Activated naive CD4-positive, alpha-beta T cell treated with anti-CD3 and anti-CD28 coated beads for 36 hours (primary cell): ENCODE results near the gene FBXO5. TPM values are rescaled to one million over a fixed set of nuclear protein-coding genes. Genes with fewer than 3 reads are reported as not detected.

Source experiments
- CTCF ChIA-PET: fragments of 350-600 bp; sonication (Branson Sonifier 250); formaldehyde crosslinking; loops from one replicate; lab custom pipeline; 2021; ENCODE audit warnings: antibody characterized with exemption; lab: Charles Lee
- DNase-seq: peaks from one replicate; pipeline ENCODE4 v3.0.0-alpha.2; 2020
- H3K27ac Mint-ChIP-seq: one replicate; pipeline ENCODE4 v1.8.0; 2021; ENCODE audit warnings: mild to moderate bottlenecking, mixed read lengths
- H3K27me3 Mint-ChIP-seq: one replicate; pipeline ENCODE4 v1.8.0; 2021; ENCODE audit warnings: low read depth, mixed read lengths
- H3K36me3 Mint-ChIP-seq: one replicate; pipeline ENCODE4 v1.8.0; 2021; ENCODE audit warnings: low read depth, mixed read lengths
- H3K4me1 Mint-ChIP-seq: one replicate; pipeline ENCODE4 v1.8.0; 2021; ENCODE audit warnings: low read depth, mixed read lengths
- H3K4me3 Mint-ChIP-seq: one replicate; pipeline ENCODE4 v1.8.0; 2021; ENCODE audit warnings: mild to moderate bottlenecking, moderate library complexity, mixed read lengths
- H3K9me3 Mint-ChIP-seq: one replicate; pipeline ENCODE4 v1.8.0; 2021; ENCODE audit warnings: mixed read lengths
- intact Hi-C: fragments of 100-400 bp; cut with micrococcal nuclease; formaldehyde crosslinking; loops from one replicate; pipeline ENCODE4 v1.15.1; 2023
- total RNA-seq, 2 experiments: library from RNA; stranded (reverse); gene quantifications; one replicate each; pipeline ENCODE4 v1.2.3, GENCODE V29; 2021

The FBXO5 gene
- total RNA-seq, 2 experiments from 2014 or later, result 61.4 to 62.3 TPM

GRCh38 chr6:152943260-152943897 is 39.5 kb downstream of the FBXO5 start:
- Mint-ChIP-seq H3K9me3 (no peaks in the 10 kb centered on the region), H3K4me3 (no peak overlapping the region), H3K36me3 (no peaks in the 10 kb centered on the region), H3K4me1 (peaks cover 6% of the 10 kb centered on the region), H3K27ac (no peak overlapping the region), H3K27me3 (peaks cover 7% of the 10 kb centered on the region)
- intact Hi-C loops, result no loop called here
- CTCF ChIA-PET, result no interaction called here
- no peak for DNase-seq

GRCh38 chr6:152942319-152942869 is 40.4 kb downstream of the FBXO5 start:
- peaks cover 9% of the 10 kb centered on the region for H3K27me3 Mint-ChIP-seq
- no peak overlapping the region for H3K27ac Mint-ChIP-seq
- no peak overlapping the region for H3K4me3 Mint-ChIP-seq
- no peaks in the 10 kb centered on the region for H3K4me1 Mint-ChIP-seq
- no peaks in the 10 kb centered on the region for H3K36me3 Mint-ChIP-seq
- no peak for DNase-seq
- CTCF ChIA-PET, result no interaction called here
- H3K9me3 Mint-ChIP-seq, result no peaks in the 10 kb centered on the region
- intact Hi-C loops, result no loop called here

GRCh38 chr6:152941746-152942145 is 41.1 kb downstream of the FBXO5 start:
- Mint-ChIP-seq H3K27ac (no peak overlapping the region), H3K36me3 (no peaks in the 10 kb centered on the region), H3K27me3 (peaks cover 11% of the 10 kb centered on the region), H3K4me1 (no peaks in the 10 kb centered on the region), H3K4me3 (no peak overlapping the region), H3K9me3 (no peaks in the 10 kb centered on the region)
- no peak for DNase-seq
- intact Hi-C loops, result no loop called here
- CTCF ChIA-PET, result no interaction called here

- intact Hi-C loops, result no loop called here
- Mint-ChIP-seq H3K27me3 (peaks cover 11% of the 10 kb centered on the region), H3K4me3 (no peak overlapping the region), H3K4me1 (no peaks in the 10 kb centered on the region), H3K9me3 (no peaks in the 10 kb centered on the region), H3K27ac (no peak overlapping the region), H3K36me3 (no peaks in the 10 kb centered on the region)
- CTCF ChIA-PET, result interaction anchor here (0.6 kb wide), 1 partner anchor 98 kb away, joined by 3 read pairs; no protein-coding TSS in a partner anchor
- DNase-seq, result no peak
Observed at GRCh38 chr6:152932865-152933264, 50.0 kb downstream of the FBXO5 start.

GRCh38 chr6:152922706-152923105 is 60.1 kb downstream of the FBXO5 start:
- Mint-ChIP-seq H3K36me3 (no peaks in the 10 kb centered on the region), H3K4me3 (no peak overlapping the region), H3K27me3 (peaks cover 13% of the 10 kb centered on the region), H3K27ac (no peak overlapping the region), H3K4me1 (no peaks in the 10 kb centered on the region), H3K9me3 (no peaks in the 10 kb centered on the region)
- DNase-seq, result no peak
- CTCF ChIA-PET, result interaction anchor here (0.6 kb wide), 1 partner anchor 525 kb away, joined by 4 read pairs; no protein-coding TSS in a partner anchor
- intact Hi-C loops, result no loop called here

Other genes with a start within 250 kb of the FBXO5 start
- not detected for gene VIP, start 232.2 kb downstream of the FBXO5 start, total RNA-seq
- 10 to 100 TPM; 11.6 to 12.0 TPM for gene MTRF1L, start 19.7 kb upstream of the FBXO5 start, total RNA-seq
- gene RGS17, start 148.2 kb upstream of the FBXO5 start, total RNA-seq, result not detected